NCI-H2029 treated with DMSO at 0.1 percent for 48 hours (cell line): ENCODE measurements around the gene SLC22A23.

ENCODE experiments used
- DNase-seq: peaks from one replicate; lab custom pipeline; 2025; lab: John Stamatoyannopoulos, UW

Gene SLC22A23

DNA sequence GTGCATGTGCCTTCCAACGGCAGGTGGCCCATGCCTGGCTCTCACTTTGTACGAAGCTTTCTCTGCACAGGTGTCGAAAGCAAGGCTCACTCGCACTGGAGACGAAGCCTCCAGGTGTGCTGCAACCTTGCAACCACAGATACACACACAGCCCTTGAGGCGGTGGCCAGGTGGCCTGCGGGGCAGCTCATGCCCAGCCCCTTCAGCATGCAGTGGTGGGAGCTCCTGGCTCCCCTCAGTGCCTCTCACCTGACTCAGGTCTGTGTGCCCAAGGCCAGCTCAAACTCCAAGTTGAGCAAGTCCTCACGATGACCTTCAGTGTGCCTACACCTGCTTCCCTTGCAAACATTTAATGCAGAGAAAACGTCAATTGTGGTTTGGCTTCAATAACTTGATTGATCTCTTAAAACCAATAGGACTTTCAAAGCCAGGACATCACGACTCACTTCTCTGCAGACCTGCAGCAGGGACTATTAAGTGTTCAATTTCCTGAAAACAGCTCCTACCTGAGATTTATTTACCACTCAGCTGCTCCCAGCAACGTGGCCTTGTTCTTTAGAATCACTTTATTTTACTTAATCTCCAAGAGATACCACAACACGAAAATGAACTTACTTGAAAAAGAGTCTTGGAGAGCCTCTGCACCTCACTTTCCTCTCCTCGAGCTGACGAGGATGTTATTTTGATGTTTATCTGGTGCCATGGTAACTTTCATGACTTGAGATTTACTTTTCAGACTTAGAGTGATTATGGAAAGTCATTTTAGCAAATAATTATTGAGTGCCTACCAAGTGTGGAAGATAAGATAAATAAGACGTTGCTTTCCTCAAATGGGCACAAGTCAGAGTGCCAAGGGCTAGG is 86.3 kb downstream of the SLC22A23 start:
- no peak for DNase-seq

DNA sequence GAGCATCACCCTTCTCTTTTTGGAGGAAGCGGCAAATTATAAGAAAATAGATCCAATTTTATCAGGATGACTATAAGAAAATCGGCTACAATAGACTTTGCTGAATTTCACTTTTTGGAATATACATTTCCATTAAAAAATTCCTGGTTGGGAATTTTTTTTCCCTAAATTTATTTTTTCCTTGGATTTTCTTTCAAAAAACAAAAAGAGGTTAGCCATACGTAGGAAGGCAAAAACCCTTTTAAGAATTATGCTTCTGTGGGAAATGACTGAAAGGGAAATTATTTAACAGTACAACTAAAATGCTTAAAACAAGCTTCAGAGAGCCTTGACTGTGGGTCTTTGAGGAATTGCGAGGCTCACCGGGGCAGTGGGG is 86.9 kb downstream of the SLC22A23 start:
- no peak for DNase-seq

DNA sequence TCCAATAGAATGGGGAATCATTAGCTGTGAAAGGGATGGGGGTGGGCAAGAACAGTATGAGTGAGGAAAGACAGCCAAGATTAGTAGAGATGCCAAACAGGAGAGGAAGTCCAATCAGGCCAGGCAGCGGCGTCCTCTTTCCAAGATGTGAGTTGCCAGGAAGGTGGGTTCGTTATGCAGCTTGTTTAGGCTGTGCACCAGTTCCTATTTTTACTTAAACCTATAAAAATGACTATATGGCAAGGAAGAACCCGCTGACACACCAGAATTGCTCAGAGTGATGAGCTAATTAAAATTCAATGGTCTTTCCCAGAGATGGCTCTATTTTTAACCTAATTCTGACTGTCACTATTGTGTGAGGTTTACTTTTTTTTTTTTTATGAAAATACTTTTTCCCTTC is 88.2 kb downstream of the SLC22A23 start:
- no peak for DNase-seq

GRCh38 chr6:3367630-3368029 is 89.2 kb downstream of the SLC22A23 start:
- no peak for DNase-seq

DNA sequence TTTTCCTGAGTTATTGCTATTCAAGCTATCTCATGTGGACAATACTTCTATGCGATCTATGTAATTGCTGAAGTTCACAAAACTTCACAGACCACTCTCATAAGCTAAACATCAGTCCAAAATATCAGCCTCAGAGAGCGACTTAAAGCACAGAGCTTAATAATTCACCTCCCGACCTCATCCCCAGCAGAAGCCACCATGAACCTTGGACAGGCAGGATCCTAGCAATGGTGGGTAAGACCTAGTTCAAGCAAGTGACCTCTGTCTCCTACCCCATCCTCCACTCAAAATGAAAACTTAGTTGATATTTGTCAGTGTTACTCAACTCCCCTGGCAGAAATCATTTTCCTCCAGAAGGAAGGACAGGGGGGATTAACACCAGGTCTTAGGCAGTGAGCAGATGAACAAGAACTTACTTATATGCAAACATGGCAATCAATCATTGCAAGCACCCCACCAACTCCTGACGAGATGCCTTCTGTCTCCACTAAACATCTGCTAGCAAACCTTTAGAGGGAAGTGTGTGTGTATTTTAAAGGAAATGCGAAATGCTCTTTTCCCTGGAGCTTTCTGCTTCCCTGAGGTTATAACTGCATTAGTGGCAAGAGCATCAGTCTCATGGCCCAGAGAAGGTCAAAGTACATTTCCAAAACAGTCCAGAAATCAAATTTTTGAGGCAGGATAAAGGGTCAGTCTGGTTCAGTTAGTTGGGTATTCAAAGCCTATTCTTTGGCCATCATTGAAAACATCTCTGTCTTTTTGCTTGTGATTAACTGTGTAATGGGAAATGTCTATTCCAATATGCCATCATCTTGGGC is 90.0 kb downstream of the SLC22A23 start:
- DNase-seq: no peak

GRCh38 chr6:3364391-3364790 is 92.5 kb downstream of the SLC22A23 start:
- no peak for DNase-seq

DNA sequence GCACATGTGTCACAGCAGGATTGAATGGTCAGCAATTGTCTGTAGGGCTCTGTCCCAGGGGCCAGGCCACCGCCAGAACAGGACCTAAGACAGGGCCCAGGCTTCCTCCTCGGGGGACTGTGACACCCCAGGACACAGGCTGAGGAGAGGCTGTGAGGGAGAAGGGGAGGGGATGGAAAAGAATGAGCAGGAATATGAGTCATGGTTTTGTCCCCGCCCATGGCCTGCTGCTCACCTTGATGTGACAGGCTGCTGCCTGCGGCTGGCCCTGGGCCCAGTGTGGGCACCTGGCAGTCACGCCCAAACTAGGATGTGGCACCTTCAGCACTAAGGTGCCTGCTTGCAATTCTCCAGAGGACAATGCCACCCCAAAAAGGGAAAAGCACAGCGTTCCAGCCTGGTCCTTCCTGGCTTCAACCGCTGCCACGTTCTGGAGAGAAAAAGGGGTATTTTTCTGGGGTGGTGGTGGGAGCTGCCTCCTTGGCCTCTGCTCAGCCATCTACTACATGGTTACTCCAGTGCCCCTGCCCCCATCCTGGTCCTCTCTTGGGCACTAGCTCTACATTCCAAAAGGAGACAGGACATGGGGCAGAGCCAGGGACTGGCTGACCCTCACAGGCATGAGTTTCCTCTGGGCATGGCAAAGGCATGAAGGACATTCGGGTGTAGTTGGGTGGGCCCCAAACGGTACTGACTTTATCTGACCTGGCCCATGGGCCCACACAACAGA is 93.4 kb downstream of the SLC22A23 start:
- peak; percentile 88 for DNase-seq

DNA sequence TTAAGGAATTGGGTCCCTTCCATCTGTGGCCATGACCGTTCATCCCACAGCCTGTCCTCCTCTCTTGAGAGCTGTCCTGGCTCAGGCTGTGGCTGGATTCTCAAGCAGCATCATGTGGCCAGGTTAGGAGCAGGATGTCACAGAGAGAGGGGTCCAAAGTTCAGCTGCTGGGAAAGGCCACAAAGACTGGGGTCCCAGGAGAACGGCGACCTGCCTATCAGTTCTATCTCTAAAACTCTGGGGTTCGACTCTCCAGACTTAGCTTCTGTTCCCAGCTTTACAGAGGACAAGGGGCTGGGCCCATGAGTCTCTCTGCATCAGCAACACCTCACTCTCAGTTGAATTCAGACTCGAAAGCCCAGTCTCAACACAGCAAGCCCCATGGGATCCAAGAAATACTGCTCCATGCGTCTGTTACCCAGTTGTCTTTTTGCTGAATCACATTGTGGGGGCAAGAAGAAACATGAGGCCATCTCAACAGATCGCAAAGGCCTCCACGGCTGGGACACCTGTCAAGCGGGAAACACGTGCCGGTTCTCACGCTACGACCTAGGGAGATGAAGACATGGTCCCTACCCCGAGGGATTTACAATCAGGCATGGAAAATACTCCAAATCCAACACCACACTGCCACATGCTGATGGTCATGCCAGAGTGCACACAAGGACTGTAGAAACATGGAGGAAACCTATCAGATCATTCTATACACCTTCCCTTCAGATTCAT is 95.4 kb downstream of the SLC22A23 start:
- DNase-seq: no peak

DNA sequence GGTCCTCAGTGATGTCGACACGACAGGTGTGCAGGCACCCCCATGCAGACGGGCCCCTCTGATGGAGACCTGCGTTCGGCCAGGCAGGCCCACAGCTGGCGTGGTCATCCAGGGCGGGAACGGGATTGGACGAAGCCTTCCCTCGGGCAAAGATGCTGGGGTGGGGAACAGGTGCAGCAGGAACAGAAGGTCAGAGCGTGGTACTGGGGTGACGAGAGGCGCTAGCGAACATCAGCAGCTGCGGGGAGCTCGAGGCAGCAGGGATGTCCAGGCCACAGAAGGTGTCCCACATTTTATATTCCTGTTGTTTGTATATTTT is 96.2 kb downstream of the SLC22A23 start:
- DNase-seq: no peak

DNA sequence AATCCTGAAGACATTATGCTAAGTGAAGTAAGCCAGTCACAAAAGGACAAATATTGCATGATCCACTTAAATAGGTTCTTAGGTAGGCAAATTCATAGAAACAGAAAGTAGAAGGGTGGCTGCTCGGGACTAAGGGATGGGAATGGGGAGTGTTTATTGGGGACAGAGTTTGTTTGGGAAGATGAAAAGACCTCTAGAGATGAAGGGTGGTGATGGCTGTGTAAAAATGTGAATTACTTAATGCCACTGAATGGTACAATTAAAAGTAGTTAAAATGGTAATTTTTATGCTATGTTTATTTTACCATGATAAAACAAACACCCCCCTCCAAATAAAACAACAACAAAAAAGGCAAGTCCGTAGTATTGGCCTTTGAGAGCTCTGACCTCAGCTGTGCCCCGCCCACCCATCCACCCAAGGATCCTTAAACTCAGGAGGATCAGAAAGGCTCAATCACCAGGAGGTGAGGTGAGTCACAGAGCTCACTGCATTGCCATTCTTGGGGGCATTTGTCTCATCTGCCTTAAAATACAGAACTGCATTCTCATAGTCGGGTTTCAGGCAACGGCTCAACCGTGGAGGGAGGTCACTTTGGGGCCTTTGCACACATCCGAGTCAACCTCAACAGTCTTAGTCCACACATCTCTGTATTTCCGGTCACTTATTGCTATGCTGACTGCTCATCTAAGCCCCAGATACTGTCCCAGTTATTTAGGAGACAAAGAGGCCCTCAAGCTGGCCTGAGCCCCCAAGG is 96.7 kb downstream of the SLC22A23 start:
- DNase-seq: peak; percentile 27

GRCh38 chr6:3359101-3359752 is 97.6 kb downstream of the SLC22A23 start:
- no peak for DNase-seq

- no peak for DNase-seq
These were observed 98.3 kb downstream of the SLC22A23 start for GRCh38 chr6:3358413-3359100.

- no peak for DNase-seq
These were observed 99.2 kb downstream of the SLC22A23 start for GRCh38 chr6:3357678-3358077.

- peak; percentile 86 for DNase-seq
These were observed 99.9 kb downstream of the SLC22A23 start for GRCh38 chr6:3356824-3357420.

DNA sequence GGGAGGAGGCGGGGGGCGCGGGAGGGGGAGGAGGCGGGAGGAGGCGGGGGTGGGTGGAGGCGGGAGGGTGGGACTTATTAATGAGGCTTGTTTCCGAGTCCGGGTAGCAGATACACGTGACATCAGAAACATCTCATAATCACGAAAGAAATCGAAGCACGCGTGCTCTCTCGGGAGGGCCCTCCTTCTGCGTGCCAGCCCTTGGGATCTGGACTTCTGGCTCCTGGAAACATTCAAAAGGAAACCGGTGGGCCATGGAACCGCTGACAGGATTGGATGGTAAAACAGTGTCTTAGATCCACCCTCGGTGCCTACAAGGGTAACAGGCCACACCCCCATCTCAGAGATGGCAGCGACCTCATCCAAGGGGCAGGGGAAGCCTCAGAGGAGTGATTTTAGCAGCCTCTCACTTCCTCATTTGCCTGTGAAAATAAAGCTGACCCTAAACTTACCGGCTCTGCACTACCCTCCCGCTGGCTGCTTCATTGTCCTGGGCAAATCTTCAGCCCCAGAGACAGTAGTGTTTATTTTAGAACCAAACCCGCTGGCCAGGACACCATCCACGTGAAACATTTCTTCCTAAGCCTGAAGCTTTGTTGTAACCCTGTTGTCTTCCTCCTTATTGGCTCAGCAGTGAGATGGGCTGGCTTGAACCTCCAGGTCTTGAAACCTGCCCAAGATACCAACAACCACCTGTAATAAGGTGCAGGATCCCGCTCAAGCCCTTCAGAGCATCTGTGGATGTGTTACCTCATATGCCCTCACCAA is 100.6 kb downstream of the SLC22A23 start:
- DNase-seq: peak; percentile 90

- DNase-seq: peak; percentile 67
These were observed 101.3 kb downstream of the SLC22A23 start for GRCh38 chr6:3355358-3356055.

DNA sequence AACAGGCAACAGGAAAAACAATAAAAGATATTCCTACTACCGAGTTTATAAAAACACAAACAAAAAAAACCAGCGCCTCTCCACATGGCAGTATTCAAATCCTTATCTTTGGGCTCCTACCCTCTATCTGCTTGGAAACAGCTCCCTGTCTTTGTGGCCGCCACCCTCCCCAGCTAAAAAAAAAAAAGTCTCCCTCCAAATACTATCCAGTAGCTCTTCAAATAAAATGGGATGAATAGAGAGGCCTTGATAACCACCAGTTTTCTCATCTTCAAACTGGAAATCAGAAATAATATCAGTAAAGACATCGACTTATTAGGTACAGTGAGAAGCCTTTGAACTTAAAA is 101.9 kb downstream of the SLC22A23 start:
- no peak for DNase-seq

DNA sequence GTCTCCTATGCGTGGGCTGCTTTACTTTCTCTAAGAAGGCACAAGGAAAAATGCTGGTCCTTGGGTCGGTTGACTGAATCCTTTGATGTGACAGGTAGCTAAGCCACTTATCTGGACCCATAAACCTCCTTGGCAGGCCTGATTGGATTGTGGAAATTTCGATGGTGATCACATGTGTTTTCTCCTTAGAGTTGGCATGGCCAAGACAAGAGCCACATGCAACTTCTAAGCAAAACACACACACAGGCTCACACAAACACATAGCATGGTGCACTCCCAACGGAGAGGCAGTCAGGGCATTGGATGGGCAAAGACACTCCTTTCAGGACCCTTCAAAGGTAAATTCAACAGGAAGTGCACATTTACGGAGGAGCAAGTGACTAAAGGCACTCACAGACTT is 102.9 kb downstream of the SLC22A23 start:
- DNase-seq: no peak
